K562 (cell line): ENCODE results near the gene TUBGCP6.

ENCODE experiments used
- MAFK ChIP-seq: IDR thresholded peaks from 2 replicates; pipeline ENCODE4 v1.6.1; 2011; ENCODE audit warnings: low read length, improper control_type of control experiment
- ZNF174 ChIP-seq: fragments of 250-450 bp; sonication (Bioruptor Pico); IDR thresholded peaks from 2 replicates; pipeline ENCODE4 v1.4.0; 2020; ENCODE audit warnings: mild to moderate bottlenecking

DNA sequence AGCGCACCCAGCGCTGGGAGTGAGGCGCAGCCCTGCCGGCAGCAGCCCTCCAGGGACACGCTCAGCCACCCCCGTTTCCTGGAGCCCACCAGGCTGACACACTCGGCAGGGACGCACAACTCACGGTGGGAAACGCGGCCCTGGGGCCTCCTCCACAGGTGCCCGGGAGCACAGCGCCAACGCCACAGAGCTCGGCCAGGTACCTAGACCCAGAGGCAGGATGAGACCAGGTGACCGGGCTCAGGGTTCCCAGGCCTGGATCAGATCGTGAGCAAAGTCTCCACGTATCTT is 18.0 kb downstream of the TUBGCP6 start:
- TF ChIP-seq ZNF174 (CRISPR knock-in tag) (no peak), MAFK (no peak)
